SK-N-MC (cell line): ENCODE results near the gene CNR2.

Source experiments
- EZH2 ChIP-seq: fragments of 200-600 bp; sonication (generic); IDR thresholded peaks from one replicate; pipeline ENCODE4 v1.6.1; 2017; ENCODE audit warnings: antibody characterized with exemption
- POLR2AphosphoS5 ChIP-seq: IDR thresholded peaks from 2 replicates; pipeline ENCODE4 v1.6.1; 2012; ENCODE audit warnings: mild to moderate bottlenecking, low read depth, low read length, borderline replicate concordance

DNA sequence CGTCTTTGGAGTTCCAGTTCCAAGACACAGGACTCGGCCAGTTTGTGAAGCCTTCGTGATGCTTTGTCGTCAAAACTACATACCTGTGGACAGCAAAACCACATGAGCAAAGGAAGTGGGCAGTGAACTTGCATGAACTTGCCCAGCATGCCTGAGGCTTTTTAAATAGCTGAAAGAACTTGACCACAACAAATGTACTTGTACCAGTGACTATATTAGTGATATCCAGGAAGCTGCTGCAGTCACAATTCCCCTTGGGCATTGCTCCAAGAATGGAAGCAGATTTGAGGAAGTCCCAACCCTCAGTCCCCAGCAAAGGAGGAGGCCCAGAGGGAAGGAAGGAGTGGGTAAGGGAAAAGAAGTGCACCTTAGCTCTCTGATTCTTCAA is 47.6 kb downstream of the CNR2 start:
- no peak for TF ChIP-seq POLR2AphosphoS5
- no peak for TF ChIP-seq EZH2
